GM11168 (cell line): Measurements from ENCODE around the gene BGLAP.

Source experiments
- in situ Hi-C: fragments of 300-500 bp; cut with MboI; formaldehyde crosslinking; loops from one replicate; pipeline ENCODE4 v1.12.0; 2022; ENCODE audit warnings: low sequenced_read_pairs; ENCODE audit not compliant: unreplicated experiment

Gene BGLAP

DNA sequence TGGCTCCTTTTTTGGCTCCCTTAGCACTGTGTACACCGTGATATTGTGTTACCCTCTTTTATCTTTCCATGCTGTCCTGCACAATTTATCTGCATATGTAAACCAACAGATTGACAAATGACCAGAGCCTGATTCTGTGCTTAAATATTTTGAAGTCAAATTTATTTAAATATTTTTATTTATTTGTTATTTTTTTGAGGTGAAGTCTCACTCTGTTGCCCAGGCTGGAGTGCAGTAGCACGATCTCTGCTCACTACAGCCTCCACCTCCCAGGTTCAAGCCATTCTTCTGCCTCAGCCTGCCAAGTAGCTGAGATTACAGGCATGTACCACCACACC, 16.3 kb upstream of the BGLAP start:
- in situ Hi-C loops: loop anchor here (5.0 kb wide), 1 partner anchor 133 kb away; no protein-coding TSS in a partner anchor

DNA sequence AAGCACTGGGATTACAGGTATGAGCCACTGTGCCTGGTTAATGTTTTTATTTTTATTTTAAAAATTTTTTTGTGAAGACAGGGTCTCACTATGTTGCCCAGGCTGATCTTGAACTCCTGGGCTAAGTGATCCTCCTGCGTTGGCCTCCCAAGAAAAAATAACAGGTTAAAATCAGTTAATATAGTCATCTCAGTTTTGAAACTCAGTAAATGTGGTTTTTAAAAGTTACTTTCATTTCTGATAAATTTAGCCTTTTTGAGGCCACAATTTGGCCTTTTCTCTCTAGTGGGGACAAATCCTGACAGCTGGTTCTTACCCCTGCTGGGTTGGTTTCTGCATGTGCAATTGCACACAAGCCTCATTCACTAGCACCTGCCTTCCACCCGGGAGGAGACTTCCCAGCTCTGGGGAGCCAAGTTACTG, 15.9 kb upstream of the BGLAP start:
- in situ Hi-C loops: loop anchor here (5.0 kb wide), 1 partner anchor 134 kb away; no protein-coding TSS in a partner anchor

DNA sequence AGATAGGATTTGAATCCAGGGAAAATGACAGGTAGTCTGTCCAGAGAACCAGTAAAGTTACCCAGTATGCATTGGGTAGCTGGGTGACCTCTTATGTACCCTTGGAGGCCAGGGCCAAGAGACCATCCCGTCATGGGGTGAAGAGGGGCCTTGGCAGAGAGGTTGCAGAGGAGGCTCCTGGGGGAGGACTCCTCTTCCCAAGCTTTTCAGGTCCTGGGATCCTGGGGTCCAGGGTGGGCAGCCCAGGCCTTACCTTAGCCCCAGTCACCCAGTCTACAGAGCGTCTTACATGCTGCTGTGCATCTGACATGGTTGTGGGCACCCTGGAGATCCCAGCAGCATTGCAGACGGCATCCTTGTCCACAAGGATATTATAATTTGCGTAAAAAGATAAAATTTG, 15.2 kb upstream of the BGLAP start:
- in situ Hi-C loops: loop anchor here (5.0 kb wide), 1 partner anchor 134 kb away; no protein-coding TSS in a partner anchor

DNA sequence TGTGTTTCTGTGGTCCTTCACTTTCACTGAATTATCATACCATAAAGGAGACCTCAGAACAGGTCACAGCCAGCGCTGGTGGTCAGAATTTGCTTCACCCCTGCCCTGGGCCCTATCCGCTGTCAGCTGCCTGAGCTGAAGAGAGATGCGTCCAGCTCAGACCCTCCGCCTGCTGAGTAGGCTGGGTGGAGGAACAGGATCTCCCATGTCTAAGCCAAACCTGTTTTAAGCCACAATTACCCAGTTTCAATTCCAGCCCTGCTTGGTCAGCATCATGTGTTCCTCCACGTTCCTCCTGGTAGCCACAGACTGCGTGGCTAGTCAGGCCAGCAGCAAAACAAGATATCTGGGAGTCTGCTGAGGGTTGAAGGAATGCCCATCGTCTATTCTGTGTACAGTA, 13.5 kb upstream of the BGLAP start:
- in situ Hi-C loops: loop anchor here (5.0 kb wide), 1 partner anchor 136 kb away; no protein-coding TSS in a partner anchor

DNA sequence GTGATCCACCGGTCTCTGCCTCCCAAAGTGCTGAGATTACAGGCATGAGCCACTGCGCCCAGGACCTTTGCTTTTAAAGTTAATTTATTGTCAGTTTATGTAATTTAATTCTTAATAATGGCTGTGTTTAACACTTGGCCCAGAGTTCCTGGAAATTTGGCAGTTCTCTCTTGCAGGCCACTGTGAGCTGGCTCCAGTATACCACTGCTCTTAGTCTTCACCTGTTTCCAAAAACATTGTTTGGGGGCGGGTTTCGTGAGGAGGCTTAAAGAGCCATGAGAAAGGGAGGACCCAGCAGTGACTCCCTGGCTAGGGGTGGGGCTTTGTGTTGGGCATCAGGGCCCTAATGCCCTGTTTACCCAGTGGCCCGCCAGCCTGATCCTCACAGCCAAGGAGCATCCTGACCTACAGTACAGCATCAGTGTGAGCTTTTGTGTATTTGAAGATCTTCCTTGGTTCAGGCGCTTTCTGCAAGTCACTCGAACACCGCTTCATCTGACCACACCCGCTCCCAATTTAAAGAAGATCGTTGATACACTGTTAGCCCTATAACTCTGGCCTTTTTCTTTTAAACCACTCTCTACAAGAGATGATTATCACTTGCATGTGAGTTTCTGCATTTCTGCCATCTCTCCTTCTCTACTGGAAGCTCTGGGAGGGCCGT, 12.0 kb upstream of the BGLAP start:
- in situ Hi-C loops: loop anchor here (5.0 kb wide), 1 partner anchor 138 kb away; no protein-coding TSS in a partner anchor

DNA sequence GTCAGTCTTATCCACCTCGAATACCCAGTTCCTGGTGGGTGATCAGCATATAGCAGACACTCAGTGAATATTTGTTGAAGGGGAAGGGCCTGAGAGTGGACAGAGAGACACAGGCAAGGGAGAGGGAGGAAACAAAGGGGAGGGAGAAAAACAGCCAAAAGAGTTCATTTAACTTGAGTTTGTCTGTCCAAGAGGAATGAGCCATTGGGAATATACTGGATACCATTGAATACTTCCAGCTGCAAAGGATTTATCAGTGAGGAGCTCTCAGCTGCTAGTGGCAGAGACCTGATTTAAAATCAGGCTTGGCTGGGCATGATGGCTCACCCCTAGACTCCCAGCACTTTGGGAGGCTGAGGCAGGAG, 11.5 kb upstream of the BGLAP start:
- in situ Hi-C loops: no loop called here

DNA sequence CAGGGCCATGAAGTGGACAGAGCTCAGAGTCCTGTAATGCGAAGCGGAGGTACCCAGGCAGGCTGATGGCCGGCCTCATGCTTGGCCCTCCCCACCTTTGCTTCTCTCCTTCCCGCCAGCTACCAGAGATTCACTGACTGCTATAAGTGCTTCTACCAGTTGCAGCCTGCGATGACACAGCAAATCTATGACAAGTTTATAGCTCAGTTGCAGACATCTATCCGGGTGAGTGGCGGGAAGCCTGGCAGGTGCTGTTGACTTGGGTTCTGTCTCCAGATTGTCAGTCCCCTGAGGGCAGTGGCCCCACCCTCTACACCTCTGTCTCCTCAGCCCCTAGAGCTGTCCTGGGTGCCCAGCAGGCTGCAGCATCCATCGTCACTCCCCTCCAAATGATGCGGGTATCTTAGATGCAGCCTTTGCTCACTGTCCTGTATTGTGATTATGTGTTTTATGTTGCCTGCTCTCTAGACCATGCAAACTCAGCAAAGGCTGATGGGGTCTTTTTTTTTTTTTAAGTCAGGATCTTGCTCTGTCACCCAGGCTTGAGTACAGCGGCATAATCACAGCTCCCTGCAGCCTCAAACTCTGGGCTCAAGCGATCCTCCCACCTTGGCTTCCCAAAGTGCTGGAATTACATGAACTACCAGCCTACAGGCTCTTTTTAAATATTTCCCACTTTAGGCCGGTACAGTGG, 9.6 kb upstream of the BGLAP start:
- in situ Hi-C loops: no loop called here

DNA sequence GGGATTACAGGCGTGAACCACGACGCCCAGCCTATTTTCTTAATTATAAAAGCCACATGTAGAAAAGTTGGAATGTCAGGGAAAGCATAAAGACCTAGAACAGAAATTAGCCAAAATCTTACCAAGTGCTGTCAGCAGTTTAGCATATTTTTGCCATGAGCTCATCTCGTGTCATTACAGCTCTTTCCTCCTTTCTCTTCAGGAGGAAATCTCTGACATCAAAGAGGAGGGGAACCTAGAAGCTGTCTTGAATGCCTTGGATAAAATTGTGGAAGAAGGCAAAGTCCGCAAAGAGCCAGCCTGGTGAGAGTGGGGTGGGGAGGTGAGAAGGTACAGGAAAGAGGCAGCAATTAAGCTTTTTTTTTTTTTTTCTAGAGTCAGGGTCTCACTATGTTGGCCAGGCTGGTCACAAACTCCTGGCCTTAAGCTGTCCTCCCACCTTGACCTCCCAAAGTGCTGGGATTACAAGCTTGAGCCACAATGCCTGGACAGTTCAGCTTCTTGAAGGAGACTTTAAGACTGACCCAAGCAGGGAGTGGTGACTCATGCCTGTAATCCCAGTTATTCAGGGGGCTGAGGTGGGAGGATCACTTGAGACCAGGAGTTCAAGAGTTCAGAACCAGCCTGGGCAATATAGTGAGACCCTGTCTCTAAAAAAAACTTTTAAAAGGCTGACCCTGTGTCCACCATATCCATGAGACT, 8.4 kb upstream of the BGLAP start:
- in situ Hi-C loops: no loop called here

DNA sequence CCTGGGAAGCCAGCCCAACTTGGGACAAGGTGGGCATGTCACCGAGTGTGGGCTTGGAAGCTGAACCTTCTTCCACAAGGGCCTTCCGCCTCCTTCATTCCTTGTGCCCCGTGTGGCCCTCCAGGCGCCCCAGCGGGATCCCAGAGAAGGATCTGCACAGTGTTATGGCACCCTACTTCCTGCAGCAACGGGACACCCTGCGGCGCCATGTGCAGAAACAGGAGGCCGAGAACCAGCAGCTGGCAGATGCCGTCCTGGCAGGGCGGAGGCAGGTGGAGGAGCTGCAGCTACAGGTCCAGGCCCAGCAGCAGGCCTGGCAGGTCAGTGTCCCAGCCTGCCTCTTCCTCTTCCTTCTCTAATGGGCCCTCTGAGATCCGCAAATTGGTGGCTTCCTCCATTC, 5.8 kb upstream of the BGLAP start:
- in situ Hi-C loops: no loop called here

DNA sequence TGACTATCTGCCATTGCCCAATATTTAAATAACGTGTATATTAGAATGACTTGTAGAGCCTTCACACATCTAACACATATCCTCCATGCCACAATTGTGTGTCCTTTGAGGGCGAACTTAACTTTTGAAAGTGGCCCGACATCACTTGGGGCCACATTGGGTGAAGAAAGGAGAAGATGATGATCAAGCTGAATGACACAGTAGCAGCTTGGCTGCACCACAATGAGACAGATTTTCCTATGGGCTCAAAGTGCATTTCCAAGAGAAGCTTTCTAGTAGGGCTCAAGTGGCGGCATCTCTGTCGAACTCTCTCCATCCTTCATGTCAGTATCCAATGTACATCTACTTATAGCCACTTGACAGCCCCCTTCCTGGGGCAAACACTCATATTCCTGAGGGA, 3.7 kb upstream of the BGLAP start:
- in situ Hi-C loops: no loop called here

DNA sequence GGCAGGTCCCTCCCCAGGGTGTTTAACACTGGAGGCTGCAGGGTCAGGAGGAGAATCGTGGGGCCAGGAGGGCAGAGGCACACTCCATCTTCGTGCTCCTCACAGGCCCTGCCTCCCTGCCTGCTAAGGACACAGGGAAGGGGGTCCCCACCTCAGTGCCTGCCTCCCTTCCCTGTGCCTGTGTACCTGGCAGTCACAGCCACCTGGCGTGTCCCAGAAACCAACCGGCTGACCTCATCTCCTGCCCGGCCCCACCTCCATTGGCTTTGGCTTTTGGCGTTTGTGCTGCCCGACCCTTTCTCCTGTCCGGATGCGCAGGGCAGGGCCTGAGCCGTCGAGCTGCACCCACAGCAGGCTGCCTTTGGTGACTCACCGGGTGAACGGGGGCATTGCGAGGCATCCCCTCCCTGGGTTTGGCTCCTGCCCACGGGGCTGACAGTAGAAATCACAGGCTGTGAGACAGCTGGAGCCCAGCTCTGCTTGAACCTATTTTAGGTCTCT, 623 bp upstream of the BGLAP start:
- in situ Hi-C loops: no loop called here

DNA sequence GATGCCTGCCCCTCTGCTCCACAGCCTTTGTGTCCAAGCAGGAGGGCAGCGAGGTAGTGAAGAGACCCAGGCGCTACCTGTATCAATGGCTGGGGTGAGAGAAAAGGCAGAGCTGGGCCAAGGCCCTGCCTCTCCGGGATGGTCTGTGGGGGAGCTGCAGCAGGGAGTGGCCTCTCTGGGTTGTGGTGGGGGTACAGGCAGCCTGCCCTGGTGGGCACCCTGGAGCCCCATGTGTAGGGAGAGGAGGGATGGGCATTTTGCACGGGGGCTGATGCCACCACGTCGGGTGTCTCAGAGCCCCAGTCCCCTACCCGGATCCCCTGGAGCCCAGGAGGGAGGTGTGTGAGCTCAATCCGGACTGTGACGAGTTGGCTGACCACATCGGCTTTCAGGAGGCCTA, 754 bp downstream of the BGLAP start:
- in situ Hi-C loops: no loop called here

DNA sequence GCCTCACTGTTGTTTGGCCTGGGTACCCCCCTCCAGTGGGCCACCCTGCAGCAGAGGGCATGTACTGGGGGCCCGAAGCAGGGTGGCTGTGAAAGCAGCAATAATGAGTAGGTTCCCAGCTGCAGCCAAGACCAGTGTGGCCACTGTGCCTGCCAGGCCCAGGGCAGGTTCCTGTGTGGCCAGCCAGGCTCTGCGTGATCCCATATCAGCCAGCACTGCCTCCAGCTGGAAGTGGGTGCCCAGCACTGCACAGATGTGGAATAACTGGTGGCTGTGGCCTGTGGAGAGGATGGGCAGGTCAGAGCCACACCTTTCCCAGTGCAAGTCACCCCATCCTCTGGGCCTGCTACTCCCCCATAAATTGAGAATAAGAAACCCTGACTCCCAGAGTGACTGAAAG, 2.1 kb downstream of the BGLAP start:
- in situ Hi-C loops: no loop called here

DNA sequence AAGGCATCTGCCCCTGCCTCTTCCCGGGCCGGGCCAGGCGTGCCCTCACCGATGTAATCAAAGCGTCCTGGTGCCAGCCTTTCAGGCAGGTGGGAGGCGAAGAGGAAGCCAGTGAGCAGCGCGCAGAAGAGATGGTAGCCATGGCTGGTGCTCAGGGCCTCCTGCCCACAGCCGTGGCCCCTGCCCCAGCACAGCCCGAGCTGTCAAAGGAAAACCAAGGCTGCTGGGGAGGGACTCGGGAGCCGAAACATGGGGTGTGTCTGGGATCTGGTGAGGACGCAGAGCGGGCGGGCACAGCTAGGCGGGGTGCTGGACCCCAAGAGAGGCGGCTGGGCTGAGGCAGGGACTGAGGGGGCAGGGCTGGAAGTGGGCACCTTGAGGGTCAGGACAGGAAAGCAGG, 2.7 kb downstream of the BGLAP start:
- in situ Hi-C loops: no loop called here

DNA sequence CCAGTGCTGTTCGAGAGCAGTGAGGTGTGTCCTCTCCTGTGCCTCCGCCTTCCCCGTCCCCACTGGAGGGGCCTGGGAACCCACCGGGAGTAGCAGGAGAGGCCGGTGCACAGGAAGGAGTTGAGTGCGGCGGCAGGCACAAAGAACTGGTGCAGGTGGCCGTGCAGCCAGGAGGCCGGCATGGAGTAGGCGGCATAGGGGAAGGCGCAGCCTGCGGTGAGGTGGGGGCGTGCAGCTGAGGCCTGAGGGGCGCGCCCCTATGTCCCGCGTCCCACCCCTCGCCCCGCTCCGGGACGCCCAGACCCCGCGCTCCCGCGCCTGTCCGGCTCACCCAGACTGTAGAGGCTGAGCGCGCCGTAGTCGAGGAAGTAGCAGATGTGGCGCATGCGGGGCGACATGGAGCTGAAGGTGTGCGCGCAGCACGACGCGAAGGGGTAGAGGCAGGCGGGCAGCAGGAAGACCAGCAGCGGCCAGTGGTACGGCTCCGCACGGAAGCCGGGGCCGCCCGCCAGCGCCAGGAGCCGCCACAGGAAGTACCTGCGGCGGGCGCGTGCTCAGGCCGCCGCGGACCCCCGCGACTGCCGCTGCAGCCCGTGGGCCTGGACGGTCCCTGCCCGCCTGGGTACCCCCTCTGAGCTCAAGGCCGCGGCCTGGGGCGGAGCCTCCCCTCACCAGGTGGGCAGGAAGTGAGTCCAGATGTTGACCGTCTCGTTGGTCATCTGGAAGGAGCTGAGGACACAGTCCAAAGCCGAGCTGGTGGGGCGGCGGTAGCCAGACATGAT, 3.7 kb downstream of the BGLAP start:
- in situ Hi-C loops: no loop called here

DNA sequence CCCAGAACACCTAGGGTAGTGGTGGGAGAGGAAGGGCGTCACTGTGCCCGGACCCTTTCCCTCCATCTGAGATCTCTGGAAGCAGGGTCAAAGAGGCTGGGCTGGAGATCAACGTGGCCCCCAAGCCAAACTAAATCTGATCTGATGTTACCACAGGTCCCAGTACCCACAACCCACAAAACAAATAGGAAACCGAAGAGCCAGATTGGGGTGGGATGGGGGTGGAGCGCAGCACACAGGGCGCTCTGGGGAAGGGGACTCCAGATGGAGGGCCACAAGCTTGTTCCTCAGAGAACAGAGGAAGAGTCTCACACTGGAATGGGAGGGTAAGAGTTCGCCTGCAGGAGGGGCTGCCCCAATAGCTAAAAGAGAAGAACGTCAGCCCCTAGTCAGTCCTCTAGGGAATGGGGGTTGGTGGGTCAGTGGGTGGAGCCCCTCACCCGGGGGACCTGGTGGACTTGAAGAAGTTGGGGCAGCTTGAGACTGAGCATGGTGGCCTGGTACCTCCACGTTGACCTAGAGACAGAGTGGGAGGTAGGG, 4.3 kb downstream of the BGLAP start:
- in situ Hi-C loops: no loop called here

DNA sequence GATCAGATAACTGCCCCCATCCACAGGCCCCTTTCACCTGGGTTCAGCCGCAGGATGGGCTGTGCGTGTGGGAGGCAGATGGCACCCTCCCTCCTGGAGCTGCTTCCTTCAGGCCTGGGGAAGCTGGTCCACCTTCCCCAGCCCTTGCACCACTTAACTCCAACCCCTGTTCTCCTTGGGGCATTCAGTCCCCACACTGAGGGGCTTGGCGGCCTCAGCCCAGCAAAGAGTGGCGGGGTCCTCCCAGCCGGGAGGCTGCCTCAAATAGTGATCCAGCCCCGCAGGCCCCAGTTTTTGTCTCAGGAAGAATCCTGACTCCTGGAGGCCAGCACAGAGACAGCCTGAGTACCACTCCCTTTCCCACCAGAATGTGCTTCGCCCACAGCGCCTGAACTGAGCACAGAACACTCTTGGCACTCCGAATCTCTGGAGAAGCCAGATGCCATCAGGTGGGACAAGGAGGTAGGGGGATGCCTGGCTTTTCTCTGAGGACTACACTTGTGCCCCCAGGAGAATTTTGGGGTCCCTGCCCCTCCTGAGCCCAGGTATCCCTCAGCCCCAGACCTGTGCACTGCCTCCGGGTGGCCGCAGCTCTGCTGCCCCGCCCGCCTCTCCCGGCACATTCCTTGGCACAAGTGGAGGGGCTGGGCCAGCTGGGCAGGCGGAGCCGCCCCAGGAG, 4.9 kb downstream of the BGLAP start:
- in situ Hi-C loops: no loop called here

DNA sequence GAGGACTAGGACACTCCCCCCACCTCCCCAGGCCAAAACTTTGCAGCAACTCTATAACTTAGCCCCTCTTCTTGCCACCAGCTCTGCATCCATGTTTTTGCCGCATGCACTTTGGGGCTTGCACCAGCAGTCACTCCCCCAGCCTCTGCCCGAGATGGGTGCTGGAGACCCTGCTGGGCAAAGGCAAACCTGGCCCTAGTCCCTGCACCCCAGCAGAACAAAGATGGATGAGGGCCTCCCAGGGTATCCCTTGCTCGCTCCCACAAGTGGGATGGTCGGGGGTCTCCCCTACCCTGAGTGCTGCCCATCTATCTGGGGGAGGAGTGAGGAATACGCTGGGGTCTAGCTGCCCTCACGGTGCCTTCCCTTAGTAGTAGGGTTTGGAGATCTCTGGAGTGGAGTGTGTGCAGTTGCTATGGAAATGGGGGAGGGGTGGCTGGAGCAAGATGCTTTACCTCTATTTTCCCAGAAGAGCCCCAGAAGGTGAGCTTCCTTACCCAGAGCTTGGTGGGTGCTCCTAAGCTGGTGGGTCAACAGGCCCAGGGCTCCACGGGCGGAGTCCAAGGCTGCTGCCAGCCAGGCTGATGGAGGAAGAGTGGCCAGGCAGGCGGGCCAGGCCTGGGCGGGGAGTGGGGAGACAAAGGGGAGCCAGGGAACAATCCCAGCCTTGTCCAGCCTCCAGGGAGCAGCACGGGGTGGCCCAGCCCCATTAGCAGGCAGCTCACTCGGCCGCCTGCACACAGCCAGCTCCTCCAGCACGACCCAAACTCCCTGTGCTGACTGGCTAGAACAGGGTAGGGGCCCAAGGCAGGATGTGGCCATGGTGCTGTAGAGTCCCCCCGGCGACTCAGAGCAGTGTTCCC, 5.7 kb downstream of the BGLAP start, which contains the start of gene PAQR6:
PAQR6 (minus strand) TSS at position 597 of the 863 bp plus-strand sequence. CDS start 1,325 bp downstream, outside the sequence.
- in situ Hi-C loops: no loop called here

DNA sequence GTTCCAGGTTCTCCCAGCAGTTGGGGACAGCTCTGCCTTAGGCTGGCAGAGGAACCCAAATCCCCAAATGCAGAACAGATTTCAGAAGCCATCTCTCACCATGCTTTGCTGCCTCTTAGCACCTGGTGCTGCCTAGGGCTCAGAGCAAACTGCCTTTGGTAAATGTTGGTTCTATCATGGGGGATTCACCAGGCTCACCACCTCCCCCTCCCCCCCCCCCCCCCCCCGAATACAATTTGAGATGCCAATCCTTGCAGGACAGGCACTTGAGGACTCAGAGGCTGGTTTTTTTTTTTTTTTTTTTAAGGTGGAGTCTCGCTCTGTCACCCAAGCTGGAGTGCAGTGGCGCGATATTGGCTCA, 6.3 kb downstream of the BGLAP start:
- in situ Hi-C loops: no loop called here
